Activated T-helper 1 cell treated with Interleukin-2 at 50 U/mL for 16 hours (primary cell): Measurements from ENCODE around the gene PLPPR2.
"Not testable (repeated sequence)": the region's sequence is repeated elsewhere in the genome, so short reads cannot be mapped to it uniquely, and the experiment has no call there.

Experiments
- DNase-seq: peaks from one replicate; pipeline ENCODE4 v3.0.0-alpha.2; 2020; ENCODE audit warnings: low read depth

Gene PLPPR2

GRCh38 chr19:11373885-11374432 is 18.7 kb downstream of the PLPPR2 start:
- no peak for DNase-seq

GRCh38 chr19:11374433-11375142 is 19.4 kb downstream of the PLPPR2 start, which contains the start of gene SWSAP1:
SWSAP1 (plus strand) TSS chr19:11374666; CDS start chr19:11374681, 15 bp downstream.
- peak; percentile 94 for DNase-seq

- peak; percentile 65 for DNase-seq
These were observed 20.1 kb downstream of the PLPPR2 start for GRCh38 chr19:11375143-11375948.

- no peak for DNase-seq
These were observed 22.0 kb downstream of the PLPPR2 start for GRCh38 chr19:11377237-11377636.

- DNase-seq, result no peak
These were observed 22.5 kb downstream of the PLPPR2 start for GRCh38 chr19:11377756-11378155.

GRCh38 chr19:11378319-11379189 is 23.3 kb downstream of the PLPPR2 start:
- DNase-seq, result no peak

- DNase-seq, result not testable (repeated sequence)
These were observed 24.1 kb downstream of the PLPPR2 start for GRCh38 chr19:11379269-11379845.

GRCh38 chr19:11379857-11380350 is 24.7 kb downstream of the PLPPR2 start:
- DNase-seq, result no peak

- DNase-seq, result peak; percentile 95
These were observed 25.7 kb downstream of the PLPPR2 start for GRCh38 chr19:11380653-11381537.

- peak; percentile 13 for DNase-seq
These were observed 27.9 kb downstream of the PLPPR2 start for GRCh38 chr19:11382898-11383705.

- DNase-seq, result no peak
These were observed 28.4 kb downstream of the PLPPR2 start for GRCh38 chr19:11383706-11384048.

- DNase-seq, result no peak
These were observed 29.5 kb downstream of the PLPPR2 start for GRCh38 chr19:11384778-11385129.

- no peak for DNase-seq
These were observed 32.2 kb downstream of the PLPPR2 start for GRCh38 chr19:11387162-11388034.

- DNase-seq, result no peak
These were observed 35.1 kb downstream of the PLPPR2 start for GRCh38 chr19:11390359-11390758.

- no peak for DNase-seq
These were observed 35.9 kb downstream of the PLPPR2 start for GRCh38 chr19:11390933-11391680.

- DNase-seq, result no peak
These were observed 41.9 kb downstream of the PLPPR2 start for GRCh38 chr19:11397089-11397610.

GRCh38 chr19:11399667-11400066 is 44.4 kb downstream of the PLPPR2 start:
- no peak for DNase-seq

- DNase-seq, result no peak
These were observed 45.6 kb downstream of the PLPPR2 start for GRCh38 chr19:11400798-11401197.
